ENCODE results near the gene SMIM28.

SMIM28 gene

GRCh38 chr6:138374815-138375214, 2.9 kb upstream of the SMIM28 start:
- no peak for DNase-seq

GRCh38 chr6:138377042-138377441, 663 bp upstream of the SMIM28 start:
- DNase-seq = no peak

- DNase-seq = no peak
These were observed 758 bp downstream of the SMIM28 start for GRCh38 chr6:138378463-138378862.

GRCh38 chr6:138382498-138383265, 5.0 kb downstream of the SMIM28 start:
- DNase-seq = no peak

- no peak for DNase-seq
These were observed 6.1 kb downstream of the SMIM28 start for GRCh38 chr6:138383776-138384175.

GRCh38 chr6:138386897-138387296, 9.2 kb downstream of the SMIM28 start:
- no peak for DNase-seq

GRCh38 chr6:138387577-138388368, 10.1 kb downstream of the SMIM28 start:
- DNase-seq = peak; percentile 67

- DNase-seq = no peak
These were observed 11.8 kb downstream of the SMIM28 start for GRCh38 chr6:138389551-138389950.

GRCh38 chr6:138393871-138394783, 16.4 kb downstream of the SMIM28 start:
- DNase-seq = no peak

GRCh38 chr6:138396709-138397108, 19.0 kb downstream of the SMIM28 start:
- no peak for DNase-seq

GRCh38 chr6:138397128-138398122, 19.7 kb downstream of the SMIM28 start:
- DNase-seq = no peak

- no peak for DNase-seq
These were observed 22.6 kb downstream of the SMIM28 start for GRCh38 chr6:138400326-138400725.

- no peak for DNase-seq
These were observed 24.5 kb downstream of the SMIM28 start for GRCh38 chr6:138401960-138402837.

- no peak for DNase-seq
These were observed 25.1 kb downstream of the SMIM28 start for GRCh38 chr6:138402838-138403187.

GRCh38 chr6:138403324-138403800, 25.7 kb downstream of the SMIM28 start:
- DNase-seq = peak; percentile 35

GRCh38 chr6:138403801-138404665, 26.3 kb downstream of the SMIM28 start, which contains the start of gene HEBP2:
Gene HEBP2, plus strand, starts transcription at chr6:138404223. Its CDS starts 273 bp downstream, at chr6:138404496.
- DNase-seq = peak; percentile 92

- DNase-seq = no peak
These were observed 27.1 kb downstream of the SMIM28 start for GRCh38 chr6:138404666-138405337.

GRCh38 chr6:138405816-138406413, 28.2 kb downstream of the SMIM28 start:
- DNase-seq = peak; percentile 30

- no peak for DNase-seq
These were observed 28.7 kb downstream of the SMIM28 start for GRCh38 chr6:138406443-138406842.
